ENCODE results near the gene GLYATL3.
A peak's percentile ranks its signal among the peaks of the same experiment; 100 is the strongest.

The GLYATL3 gene

DNA sequence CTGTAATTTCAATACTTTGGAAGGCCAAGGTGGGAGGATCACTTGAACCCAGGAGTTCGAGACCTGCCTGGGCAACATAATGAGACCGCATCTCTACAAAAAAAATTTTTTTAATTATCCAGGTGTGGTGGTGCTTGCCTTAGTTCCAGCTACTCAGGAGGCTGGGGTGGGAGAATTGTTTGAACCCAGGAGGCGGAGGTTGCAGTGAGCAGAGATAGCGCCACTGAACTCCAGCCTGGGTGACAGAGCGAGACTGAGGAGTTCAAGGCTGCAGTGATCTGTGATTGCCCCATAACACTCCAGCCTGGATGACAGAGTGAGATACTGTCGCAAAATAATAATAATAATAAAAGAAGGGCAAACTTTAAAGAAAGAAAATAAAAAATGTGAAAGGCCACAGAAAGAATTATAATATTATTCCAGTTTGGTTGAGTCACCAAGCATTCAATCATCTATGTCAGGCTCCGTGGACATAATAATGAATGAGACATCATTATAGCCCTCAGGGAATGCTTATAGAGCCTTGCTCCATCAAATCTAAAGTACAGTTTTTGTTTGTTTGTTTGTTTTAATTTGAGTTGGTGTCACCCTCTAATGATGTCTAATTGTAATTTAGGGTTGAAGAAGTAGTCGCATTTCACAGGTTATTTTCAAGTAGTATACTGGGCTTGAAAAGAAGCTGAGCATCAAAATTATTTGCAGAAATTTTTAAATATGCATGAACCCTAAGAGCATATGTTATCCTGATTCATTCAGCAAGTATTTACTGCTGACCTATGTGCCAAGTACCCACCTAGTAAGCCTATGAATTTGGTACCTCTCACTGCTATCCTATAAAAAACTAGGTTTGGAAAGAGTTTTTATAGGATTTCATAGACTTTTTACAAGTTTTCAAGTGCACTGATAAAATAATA, 15.1 kb downstream of the GLYATL3 start:
- no peak for DNase-seq (ENCODE audit: low read depth)

DNA sequence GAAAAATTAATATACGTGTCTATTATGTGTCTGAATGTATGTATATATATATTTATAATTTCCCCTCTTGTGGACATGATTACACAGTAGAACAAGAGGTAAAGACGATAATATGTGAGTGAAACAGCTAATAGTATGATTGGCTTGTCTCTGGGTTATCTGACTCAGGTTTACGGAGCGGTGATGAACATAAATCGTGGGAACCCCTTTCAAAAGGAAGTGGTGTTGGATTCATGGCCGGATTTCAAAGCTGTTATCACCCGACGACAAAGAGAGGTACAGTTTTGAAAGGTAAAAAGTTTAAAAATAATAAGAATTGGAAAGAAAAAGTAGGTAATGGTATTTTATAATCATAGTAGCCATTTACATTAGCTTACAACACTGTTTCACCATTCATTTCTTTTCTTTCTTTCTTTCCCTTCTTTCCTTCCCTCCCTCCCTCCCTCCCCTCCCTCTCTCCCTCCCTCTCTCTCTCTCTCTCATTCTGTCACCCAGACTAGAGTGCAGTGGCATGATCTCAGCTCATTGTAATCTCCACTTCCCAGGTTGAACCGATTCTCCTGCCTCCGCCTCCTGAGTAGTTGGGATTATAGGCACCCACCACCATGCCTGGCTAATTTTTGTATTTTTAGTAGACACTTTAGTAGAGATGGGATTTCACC, 15.9 kb downstream of the GLYATL3 start:
- no peak for DNase-seq (ENCODE audit: low read depth)

DNA sequence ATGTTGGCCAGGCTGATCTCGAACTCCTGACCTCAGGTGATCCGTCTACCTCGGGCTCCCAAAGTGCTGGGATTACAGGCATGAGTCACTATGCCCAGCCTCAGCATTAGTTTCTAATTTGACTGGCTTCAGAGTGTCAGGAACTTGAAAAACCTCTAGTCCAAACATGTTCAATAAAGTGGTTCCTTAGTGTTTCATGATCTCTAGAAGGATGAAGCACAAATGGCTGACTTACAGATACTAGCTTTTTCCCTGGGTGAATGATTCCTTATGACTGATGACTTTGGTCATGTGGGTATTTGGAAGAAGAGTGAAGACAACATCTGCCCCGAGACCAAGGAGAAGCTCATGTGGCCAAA, 16.4 kb downstream of the GLYATL3 start:
- no peak for DNase-seq (ENCODE audit: low read depth)

DNA sequence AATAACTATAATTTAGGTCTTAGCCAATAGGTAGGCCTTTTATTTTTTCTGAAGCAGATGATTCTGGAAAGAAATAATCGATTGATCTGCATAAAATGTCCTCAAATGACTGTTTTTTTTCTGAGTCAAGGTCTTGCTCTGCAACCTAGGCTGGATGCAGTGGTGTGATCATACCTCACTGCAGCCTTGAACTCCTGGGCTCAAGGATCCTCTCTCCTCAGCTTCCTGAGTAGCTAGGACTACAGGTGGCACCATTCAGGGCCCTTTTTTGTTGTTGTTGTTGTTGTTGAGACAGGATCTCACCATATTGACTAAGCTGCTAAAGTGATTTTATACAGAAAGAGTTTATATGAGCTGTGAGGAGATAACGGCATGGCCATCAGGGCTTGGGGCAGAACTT, 18.2 kb downstream of the GLYATL3 start:
- no peak for DNase-seq (ENCODE audit: low read depth)

DNA sequence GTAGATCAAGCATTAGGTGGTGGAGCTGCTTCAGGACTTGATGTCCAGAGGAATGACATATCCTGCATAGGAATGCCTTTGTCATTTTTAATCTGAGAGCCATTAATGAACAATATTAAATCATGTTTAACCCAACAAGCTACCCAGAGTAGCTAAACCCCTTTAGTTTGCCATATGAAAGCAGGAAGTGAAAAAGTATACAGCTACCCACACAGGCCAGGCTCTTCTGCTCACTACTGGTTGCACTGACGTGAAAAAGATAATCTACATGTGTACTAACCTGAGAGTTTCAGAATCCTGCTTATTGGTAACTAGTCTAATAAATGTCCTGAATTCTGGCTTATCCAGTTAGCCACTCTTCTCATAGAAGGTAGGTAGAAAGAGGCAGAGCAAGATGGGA, 19.9 kb downstream of the GLYATL3 start:
- no peak for DNase-seq (ENCODE audit: low read depth)

DNA sequence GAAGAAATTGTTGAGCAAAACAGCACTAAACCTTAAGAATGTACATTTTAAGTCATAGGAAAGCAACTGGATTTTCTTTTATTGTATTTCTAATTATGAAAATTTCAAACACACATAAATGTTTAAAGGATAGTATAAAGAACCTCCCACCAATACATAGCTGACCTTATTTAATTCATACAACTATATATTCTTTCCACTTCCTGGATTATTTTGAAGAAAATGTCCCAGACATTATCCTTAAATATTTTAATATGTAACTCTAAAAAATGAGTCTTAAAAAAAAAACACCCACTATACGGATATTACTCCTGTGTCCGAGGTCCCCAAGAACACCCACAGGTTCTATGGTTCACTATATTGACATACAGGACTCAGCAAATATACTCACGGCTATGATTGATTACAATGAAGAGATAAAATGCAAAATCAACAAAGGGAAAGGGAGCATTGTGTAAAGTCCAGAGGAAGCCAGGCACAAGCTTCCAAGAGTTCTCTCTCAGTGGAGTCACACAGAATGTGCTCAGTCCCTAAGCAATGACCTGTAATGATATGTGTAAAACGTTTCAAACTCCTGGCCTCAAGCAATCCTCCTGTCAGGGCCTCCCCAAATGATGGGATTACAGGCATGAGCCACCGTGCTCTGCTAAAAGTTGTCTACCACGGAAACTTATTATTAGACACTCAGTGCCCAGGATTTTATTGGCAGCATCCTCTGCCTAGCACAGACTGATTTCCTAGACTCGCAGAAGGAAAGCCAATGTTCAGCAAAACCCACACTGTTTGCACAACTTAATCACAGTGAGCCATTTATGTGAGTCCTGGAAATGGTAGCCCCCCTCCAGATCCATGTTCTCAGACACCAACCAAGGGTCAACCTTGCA, 23.2 kb downstream of the GLYATL3 start:
- DNase-seq (ENCODE audit: low read depth): no peak

DNA sequence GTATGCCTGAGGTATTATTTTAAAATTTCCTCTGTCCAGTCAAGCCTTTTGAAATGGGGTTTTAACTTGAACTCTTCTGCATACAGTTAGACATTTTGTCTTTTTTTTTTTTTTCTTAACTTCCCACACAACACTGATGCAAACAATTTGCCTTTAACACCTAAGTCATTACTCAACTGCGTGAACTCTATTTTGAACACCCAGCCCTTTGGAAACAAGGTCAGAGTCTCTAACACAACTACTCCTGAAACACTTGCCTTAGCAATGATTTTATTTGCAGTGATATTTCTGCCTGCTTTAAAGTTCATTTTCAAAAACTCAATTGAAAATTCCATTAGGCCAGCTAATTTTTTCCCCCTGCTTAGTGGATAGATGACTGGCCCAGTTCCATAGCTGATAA, 24.2 kb downstream of the GLYATL3 start:
- no peak for DNase-seq (ENCODE audit: low read depth)

DNA sequence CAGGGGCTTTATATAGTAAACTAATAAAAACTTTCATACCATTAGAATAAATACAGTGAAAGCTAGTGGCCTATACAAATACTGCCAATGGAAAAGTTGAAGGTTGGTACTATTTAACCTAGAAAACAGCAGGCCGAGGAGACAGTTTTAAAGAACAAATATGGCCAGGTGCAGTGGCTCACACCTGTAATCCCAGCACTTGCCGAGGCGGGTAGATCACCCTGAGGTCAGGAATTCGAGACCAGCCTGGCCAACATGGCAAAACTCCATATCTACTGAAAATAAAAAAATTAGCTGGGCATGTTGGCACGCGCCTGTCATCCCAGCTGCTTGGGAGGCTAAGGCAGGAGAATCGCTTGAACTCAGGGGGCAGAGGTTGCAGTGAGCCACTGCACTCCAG, 24.8 kb downstream of the GLYATL3 start:
- no peak for DNase-seq (ENCODE audit: low read depth)

DNA sequence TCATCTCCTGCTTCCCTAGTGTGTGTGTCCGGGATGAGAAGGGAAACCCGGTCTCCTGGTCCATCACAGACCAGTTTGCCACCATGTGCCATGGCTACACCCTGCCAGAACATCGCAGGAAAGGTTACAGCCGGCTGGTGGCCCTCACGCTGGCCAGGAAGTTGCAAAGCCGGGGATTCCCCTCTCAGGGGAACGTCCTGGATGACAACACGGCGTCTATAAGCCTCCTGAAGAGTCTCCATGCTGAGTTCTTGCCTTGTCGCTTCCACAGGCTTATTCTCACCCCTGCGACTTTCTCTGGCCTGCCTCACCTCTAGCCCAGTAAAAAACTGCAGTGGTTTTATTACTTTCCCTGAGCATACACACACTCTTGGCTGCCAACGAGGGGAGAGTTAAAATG, 26.9 kb downstream of the GLYATL3 start:
- no peak for DNase-seq (ENCODE audit: low read depth)

DNA sequence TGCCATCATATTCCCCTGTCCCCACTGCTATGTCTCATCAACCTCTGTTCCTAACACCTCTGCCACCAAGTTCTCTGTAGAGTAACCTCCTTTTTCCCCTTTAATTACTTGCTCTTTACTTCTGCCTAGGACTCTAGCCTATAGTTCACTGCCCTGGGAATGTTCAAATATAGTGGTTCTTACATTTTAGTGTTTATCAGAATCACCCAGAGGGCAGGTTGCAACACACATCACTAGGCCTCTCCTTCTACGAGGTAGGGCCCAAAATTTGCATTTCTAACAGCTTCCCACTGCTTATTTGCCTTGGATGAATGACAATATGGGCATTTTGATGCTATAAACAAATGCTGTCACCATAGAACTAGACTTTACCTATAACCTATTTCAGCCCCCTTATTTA, 27.6 kb downstream of the GLYATL3 start:
- DNase-seq (ENCODE audit: low read depth): no peak

DNA sequence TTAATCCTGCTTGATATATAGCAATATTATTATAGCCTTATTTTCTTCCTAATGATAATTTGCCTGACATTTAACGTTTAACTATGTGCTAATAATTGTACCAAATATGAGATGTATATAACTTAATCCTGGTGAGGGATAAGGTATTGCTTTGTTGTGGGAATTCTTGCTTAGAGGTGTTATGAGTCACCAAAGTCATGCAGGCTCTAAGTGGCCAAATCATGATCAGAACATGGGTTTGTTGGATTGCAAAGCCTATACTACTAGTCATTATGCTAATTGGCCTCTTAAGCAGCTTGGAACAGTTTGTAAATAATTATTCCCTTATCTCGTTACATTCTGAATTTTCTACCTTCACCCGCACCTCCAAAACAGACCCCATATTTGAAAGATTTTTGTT, 28.8 kb downstream of the GLYATL3 start:
- no peak for DNase-seq (ENCODE audit: low read depth)

DNA sequence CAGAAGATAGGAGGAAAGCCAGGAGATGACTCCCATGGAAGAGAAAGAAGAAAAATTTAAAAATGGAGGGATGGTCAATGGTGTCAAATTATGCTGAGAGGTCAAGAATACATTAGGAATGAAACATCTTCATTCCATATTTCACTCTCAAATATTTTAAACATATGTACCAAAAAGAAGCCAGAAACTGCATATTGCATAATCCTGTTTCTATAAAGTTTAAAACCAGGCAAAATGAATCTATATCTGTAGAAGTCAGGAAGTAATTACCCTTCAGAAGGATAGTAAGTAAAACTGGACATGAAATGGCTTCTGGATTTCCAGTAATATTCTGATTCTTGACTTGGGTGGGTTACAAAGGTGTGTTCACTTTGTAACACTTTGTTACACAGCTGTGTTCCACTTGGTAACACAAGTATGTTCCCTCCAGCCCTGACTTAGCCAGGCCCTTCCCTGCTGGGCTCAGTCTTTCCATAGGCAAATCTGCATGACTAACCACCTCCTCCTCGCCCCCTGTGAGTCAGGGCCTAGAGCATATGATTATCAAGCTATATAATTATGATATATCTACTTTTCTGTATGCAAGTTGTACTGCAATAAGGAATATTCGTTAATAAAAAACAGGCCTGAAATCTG, 30.5 kb downstream of the GLYATL3 start:
- DNase-seq (ENCODE audit: low read depth): no peak

DNA sequence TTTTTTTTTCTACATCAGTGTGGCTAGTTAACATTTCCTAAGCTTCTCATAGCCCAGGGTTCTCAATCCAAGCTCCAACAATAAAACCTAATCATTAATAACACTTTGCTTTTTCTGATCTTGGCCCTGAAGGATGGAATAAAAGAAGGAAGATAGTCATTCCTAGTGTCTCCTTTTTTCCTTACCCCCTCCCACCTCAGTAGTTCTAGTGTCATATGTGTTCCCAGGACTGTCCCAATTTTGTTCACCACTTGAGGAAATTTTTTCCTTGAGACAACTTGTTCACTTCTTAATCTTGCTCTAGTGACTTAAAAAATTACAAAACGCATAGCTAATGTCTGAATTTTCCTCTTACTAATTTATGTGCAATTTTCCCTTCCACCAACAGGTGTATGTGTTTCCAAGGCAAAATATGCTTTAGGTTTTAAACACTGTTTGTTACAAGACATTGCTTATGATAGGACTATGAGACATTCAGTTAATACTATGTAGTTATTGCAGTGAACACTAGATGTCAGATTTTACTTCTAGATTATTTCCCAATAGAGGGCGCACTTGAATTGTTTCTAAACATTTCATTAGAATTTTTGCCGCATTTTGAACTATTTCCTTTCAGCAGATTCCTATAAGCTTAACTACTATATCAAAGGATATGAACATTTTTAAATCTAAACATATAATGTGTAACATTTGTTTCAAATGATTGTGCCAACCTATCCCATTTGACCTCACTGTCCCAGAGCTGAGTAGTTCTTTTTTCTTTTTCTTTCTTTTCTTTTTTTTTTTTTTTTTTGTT, 32.2 kb downstream of the GLYATL3 start:
- DNase-seq (ENCODE audit: low read depth): peak; percentile 76

DNA sequence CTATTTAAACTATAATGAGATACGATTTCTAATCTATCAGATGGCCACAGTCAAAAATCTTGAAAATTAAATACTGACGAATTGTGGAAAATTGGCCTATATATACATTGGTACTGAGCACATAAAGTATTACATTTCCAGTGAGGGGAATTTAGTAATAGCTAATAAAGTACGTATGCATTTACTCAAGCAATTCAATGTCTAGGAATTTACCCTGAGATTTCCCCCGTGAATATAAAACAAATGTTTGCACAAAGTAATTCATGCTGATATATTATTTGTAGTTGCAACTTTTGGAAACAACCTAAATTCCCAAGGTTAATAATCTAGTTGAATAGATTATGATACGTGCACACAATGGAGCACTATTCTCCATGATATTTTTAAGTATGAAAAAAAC, 36.1 kb downstream of the GLYATL3 start:
- DNase-seq (ENCODE audit: low read depth): no peak

DNA sequence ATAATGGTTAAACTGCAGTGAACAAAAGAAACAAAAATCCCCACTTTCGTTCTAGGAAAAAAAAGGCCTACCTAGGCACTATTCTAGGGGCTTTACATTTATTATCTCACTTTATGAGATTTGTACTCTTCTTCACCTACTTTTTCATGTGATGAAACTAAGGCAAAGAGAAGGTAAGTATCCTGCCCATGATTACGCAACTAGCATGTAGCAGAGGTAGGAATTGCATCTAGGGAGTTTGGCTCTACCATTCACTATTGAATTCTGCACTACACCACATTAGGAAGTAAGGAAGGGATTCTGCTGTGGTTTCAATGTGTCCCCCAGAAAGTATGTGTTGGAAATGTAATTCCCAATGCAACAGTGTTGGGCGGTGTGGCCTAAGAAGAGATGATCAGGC, 39.4 kb downstream of the GLYATL3 start:
- DNase-seq (ENCODE audit: low read depth): no peak

DNA sequence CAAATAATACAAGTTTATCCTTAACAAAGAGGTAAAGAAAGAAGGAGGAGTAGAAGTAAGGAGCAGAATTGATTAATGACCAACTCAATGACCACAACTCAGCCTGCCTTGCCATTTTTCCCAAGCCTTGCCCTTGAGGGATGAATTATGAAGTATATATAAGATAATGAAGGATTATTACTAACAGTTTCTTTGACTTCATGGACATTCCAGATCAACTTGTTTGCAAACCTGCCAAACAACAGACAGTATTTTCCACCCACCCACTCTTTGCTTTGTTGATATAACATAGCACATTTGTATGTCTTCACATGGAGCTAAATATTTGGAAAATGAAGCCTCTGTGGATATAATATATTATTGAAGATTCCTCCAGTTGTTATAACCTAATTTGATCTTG, 40.9 kb downstream of the GLYATL3 start:
- DNase-seq (ENCODE audit: low read depth): peak; percentile 80

DNA sequence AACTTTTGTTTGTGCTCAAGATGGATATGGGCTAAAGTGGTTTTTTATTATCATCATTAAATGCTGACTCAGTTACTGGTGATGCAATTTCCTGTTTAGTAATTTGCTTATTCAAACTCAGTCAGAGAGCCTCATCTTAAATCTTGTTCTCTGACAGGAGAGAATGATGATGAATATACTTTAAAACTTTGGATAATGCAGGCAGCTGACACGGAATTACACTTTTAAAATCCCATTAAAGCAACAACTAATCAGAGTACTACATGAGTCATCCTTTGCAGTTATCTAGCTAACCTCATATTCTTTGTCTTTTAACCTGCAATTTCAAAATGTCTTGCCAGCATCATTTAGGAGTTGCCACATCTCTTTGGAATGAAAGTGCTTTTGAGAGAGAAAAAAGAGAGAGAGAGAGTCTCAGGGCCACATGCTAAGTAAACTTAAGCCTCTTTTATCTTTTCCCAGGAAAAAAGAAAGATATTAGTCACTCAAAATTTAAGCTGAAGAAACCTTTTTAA, 41.5 kb downstream of the GLYATL3 start:
- peak; percentile 100 for DNase-seq (ENCODE audit: low read depth)

DNA sequence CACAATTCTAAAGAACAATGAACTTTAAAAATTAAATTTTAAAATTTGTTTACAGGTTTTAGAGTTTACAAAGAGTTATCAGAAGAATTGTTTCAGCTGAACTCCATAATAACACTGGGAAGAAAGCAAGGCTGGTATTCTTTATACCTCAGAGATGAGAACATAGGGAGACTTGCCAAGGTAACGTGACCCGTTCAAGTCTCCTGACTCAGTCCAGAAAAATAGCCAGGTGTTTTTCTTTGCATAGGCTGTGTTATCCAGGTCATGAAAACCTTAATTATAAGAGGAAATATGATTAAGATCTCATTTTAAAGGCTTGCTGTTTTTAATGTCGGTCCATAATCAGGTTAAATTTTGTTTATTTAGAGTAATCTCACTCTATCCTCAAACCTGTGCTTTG, 42.2 kb downstream of the GLYATL3 start:
- DNase-seq (ENCODE audit: low read depth): peak; percentile 57

DNA sequence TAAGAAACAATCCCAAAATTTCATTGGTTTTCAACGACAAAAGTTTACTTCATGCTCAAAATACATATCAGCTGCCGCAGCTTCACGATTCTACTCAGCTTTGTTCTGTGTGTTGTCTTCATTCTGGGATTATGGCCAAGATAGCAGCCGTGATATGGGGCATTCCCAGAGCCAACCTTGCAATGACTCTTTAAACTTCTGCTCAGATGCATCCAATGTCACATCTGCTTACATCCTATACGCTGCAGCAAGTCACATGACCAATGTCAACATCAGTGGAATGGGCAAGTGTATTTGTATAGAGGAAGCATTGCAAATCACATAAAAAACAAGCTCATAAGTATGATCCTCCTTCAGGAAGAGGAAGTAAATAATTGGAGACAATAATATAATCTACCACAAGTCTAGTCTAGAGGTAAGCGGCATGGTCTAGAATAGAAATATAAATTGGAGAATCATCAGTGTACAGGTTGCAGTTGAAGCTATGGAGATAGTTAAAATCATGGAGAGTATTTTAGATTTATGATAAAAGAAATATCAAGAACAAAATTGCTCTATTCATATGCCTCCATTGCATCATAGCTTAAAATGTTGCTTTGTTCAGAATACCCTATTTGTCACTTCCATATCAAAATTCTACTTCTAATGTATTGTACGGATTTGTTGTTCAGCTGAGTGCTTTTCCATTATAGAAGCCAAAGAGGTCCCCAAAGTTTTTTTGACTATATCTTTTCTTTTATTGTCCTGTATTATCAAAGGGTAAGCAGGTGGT, 43.5 kb downstream of the GLYATL3 start:
- DNase-seq (ENCODE audit: low read depth): peak; percentile 12

DNA sequence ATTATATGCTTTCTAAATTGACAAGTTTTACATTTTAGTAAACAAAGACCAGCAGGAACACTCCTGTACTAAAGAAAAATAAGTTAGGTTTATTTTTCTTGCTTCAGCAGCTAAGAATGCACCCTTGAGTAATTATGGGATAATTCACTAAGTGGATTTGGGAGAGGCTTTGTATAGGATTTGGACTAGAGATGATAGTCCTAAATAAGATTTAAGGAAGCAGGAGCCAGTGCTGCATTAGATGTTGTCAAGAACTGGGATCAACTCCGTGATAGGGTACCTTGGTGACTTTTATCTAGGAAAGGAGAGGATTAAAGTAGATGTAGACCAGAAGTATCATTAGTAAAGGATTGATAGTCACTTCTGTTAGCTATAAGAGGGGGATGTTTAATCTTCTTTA, 46.6 kb downstream of the GLYATL3 start:
- DNase-seq (ENCODE audit: low read depth): no peak
